ENCODE measurements around the gene HDAC4. TPM values are rescaled to one million over a fixed set of nuclear protein-coding genes. Genes with fewer than 3 reads are reported as not detected.

Gene HDAC4
- total RNA-seq, 1 donor from 2014 or later: 7.8 TPM

GRCh38 chr2:239047861-239048260, 353.0 kb downstream of the HDAC4 start:
- Histone ChIP-seq H3K27me3 (ENCODE audit: control insufficient read depth, insufficient read depth, low read length) (no peaks in the 10 kb centered on the region), H3K4me3 (ENCODE audit: low read depth, low read length) (no peak overlapping the region), H3K36me3 (ENCODE audit: control insufficient read depth, insufficient read depth, low read length) (no peaks in the 10 kb centered on the region)
- DNase-seq (ENCODE audit: low read depth): no peak
- TF ChIP-seq CTCF (IDR thresholded peaks at IDR 0.05; ENCODE audit: insufficient read depth, low read length, poor library complexity, severe bottlenecking): no peak

- Histone ChIP-seq H3K36me3 (ENCODE audit: control insufficient read depth, insufficient read depth, low read length) (no peaks in the 10 kb centered on the region), H3K27me3 (ENCODE audit: control insufficient read depth, insufficient read depth, low read length) (no peaks in the 10 kb centered on the region), H3K4me3 (ENCODE audit: low read depth, low read length) (no peak overlapping the region)
- DNase-seq (ENCODE audit: low read depth): no peak
- no peak for TF ChIP-seq CTCF (IDR thresholded peaks at IDR 0.05; ENCODE audit: insufficient read depth, low read length, poor library complexity, severe bottlenecking)
These were observed 353.4 kb downstream of the HDAC4 start for GRCh38 chr2:239047420-239047819.

- H3K36me3 ChIP-seq (ENCODE audit: control insufficient read depth, insufficient read depth, low read length): no peaks in the 10 kb centered on the region
- no peak for DNase-seq (ENCODE audit: low read depth)
- H3K4me3 ChIP-seq (ENCODE audit: low read depth, low read length): no peak overlapping the region
- no peaks in the 10 kb centered on the region for H3K27me3 ChIP-seq (ENCODE audit: control insufficient read depth, insufficient read depth, low read length)
- no peak for TF ChIP-seq CTCF (IDR thresholded peaks at IDR 0.05; ENCODE audit: insufficient read depth, low read length, poor library complexity, severe bottlenecking)
These were observed 354.0 kb downstream of the HDAC4 start for GRCh38 chr2:239046822-239047221.

- H3K27me3 ChIP-seq (ENCODE audit: control insufficient read depth, insufficient read depth, low read length): peaks cover 8% of the 10 kb centered on the region
- no peak overlapping the region for H3K4me3 ChIP-seq (ENCODE audit: low read depth, low read length)
- DNase-seq (ENCODE audit: low read depth): no peak
- no peak for TF ChIP-seq CTCF (IDR thresholded peaks at IDR 0.05; ENCODE audit: insufficient read depth, low read length, poor library complexity, severe bottlenecking)
- no peaks in the 10 kb centered on the region for H3K36me3 ChIP-seq (ENCODE audit: control insufficient read depth, insufficient read depth, low read length)
These were observed 356.5 kb downstream of the HDAC4 start for GRCh38 chr2:239044336-239044735.

- Histone ChIP-seq H3K27me3 (ENCODE audit: control insufficient read depth, insufficient read depth, low read length) (peaks cover 10% of the 10 kb centered on the region), H3K4me3 (ENCODE audit: low read depth, low read length) (no peak overlapping the region), H3K36me3 (ENCODE audit: control insufficient read depth, insufficient read depth, low read length) (no peaks in the 10 kb centered on the region)
- no peak for DNase-seq (ENCODE audit: low read depth)
- TF ChIP-seq CTCF (IDR thresholded peaks at IDR 0.05; ENCODE audit: insufficient read depth, low read length, poor library complexity, severe bottlenecking): no peak
These were observed 357.5 kb downstream of the HDAC4 start for GRCh38 chr2:239043326-239043725.

GRCh38 chr2:239042551-239043320, 358.1 kb downstream of the HDAC4 start:
- TF ChIP-seq CTCF (IDR thresholded peaks at IDR 0.05; ENCODE audit: insufficient read depth, low read length, poor library complexity, severe bottlenecking): no peak
- H3K4me3 ChIP-seq (ENCODE audit: low read depth, low read length): no peak overlapping the region
- H3K27me3 ChIP-seq (ENCODE audit: control insufficient read depth, insufficient read depth, low read length): peaks cover 10% of the 10 kb centered on the region
- no peaks in the 10 kb centered on the region for H3K36me3 ChIP-seq (ENCODE audit: control insufficient read depth, insufficient read depth, low read length)
- DNase-seq (ENCODE audit: low read depth): no peak

All from kidney epithelial cell (primary cell).